ENCODE results near the gene PNMA8A.
"Not testable (repeated sequence)": the region's sequence is repeated elsewhere in the genome, so short reads cannot be mapped to it uniquely, and the experiment has no call there.

PNMA8A gene

GRCh38 chr19:46471116-46471733, at the start of gene PNMA8A:
PNMA8A (minus strand) TSS chr19:46471563; CDS start chr19:46471035, 528 bp downstream.
- DNase-seq, result no peak

- no peak for DNase-seq
Measured at GRCh38 chr19:46520616-46521015, 49.3 kb upstream of the PNMA8A start.

GRCh38 chr19:46517471-46517870, 46.1 kb upstream of the PNMA8A start:
- DNase-seq, result no peak

- no peak for DNase-seq
Measured at GRCh38 chr19:46515879-46516350, 44.6 kb upstream of the PNMA8A start.

DNA sequence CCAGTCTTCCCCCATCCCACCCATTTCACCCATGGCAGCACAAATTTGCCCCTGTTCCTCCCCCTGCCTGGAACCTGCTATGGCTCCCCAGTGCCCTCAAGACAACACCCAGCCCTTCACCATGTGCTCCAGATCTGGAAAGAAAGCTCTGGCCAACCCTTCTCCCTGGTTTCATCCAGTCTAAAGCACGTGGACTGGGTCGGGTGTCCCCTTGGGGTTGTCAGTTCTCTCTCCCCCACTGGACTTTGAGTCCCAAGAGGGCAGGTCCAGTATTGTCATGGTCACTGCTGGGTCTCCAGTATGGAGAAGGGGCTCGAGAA, 43.9 kb upstream of the PNMA8A start:
- no peak for DNase-seq

GRCh38 chr19:46514589-46515289, 43.4 kb upstream of the PNMA8A start:
- no peak for DNase-seq

- DNase-seq, result peak; percentile 89
Measured at GRCh38 chr19:46513461-46514236, 42.3 kb upstream of the PNMA8A start.

- DNase-seq, result no peak
Measured at GRCh38 chr19:46511237-46511636, 39.9 kb upstream of the PNMA8A start.

- no peak for DNase-seq
Measured at GRCh38 chr19:46508206-46508605, 36.8 kb upstream of the PNMA8A start.

DNA sequence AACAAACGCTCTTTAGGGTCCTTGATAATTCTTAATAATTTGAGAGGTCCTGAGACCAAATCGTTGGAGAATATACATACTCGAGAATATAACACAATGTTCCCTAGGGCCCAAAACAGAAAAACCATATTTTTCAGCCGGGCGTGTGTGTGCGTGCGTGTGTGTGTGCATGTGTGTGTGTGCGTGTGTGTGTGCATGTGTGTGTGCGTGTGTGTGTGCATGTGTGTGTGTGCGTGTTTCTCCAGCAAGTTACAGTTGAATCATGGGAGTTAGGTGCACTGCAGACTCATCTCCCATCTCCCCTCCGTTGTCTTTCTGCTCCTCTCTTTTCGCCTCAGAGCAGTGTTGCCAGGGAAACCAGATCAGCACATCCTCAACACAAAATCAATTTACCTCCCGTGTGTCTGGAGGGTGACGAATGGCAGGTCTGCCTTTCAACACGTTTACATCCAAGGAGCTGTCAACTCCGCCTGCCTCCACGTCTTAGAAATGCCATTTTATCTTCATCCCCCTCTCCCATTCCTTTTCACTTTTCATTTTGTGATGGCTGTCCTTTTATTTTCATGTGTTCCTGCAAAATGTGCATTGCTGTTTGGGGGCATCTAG, 32.6 kb upstream of the PNMA8A start:
- no peak for DNase-seq

GRCh38 chr19:46502891-46503290, 31.5 kb upstream of the PNMA8A start:
- no peak for DNase-seq

DNA sequence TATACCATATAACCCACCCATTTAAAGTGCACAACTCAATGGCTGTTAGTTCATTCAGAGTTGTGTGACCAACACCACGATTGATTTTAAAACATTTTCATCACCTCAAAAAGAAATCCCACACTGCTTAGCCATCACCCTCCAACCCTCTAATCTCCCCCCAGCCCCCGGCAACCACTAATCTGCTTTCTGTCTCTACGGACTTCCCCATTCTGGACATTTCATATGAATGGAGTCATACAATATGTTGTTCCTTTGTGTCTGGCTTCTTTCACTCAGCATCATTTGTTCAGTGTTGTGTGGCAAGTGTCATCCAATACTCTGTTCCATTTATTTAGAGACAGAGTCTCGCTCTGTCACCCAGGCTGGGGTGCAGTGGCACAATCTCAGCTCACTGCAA, 28.3 kb upstream of the PNMA8A start:
- DNase-seq, result no peak

DNA sequence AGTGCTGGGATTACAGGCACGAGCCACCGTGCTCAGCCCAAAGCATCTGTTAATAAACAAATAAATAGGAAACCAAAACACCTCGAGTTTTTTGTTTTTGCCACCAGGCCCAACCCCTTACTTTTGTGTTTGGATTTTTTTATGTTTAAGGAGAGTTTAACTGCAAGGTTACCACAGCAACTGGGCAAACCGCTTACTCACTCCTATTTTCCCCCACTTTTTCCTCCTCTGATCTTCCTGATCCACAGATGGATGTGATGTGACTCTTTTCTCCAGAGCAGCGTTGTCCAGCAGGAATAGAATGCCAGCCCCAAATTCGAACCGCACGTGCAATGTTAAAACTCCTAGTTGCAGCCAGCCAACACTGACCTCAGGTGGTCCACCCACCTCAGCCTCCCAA, 26.4 kb upstream of the PNMA8A start:
- DNase-seq, result no peak

DNA sequence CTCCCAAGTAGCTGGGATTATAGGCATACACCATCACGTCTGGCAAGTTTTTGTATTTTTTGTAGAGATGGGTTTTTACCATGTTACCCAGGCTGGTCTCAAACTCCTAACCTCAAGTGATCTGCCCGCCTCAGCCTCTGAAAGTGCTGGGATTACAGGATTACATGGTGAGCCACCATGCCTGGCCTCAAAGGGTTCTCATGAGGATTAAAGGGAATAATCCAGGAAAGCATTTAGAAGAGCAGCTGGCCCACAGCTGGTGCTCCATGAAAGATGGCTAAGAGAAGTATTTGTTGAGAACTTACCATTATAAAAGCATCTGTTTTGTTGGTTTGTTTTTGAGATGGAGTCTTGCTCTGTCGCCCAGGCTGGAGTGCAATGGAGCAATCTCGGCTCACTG, 25.5 kb upstream of the PNMA8A start:
- not testable (repeated sequence) for DNase-seq

GRCh38 chr19:46496304-46496703, 24.9 kb upstream of the PNMA8A start:
- no peak for DNase-seq

- DNase-seq, result peak; percentile 34
Measured at GRCh38 chr19:46495786-46496099, 24.4 kb upstream of the PNMA8A start, which contains the start of gene PNMA8B. PNMA8B (minus strand) TSS chr19:46495867; CDS start chr19:46495465, 402 bp downstream.

- no peak for DNase-seq
Measured at GRCh38 chr19:46494941-46495785, 23.8 kb upstream of the PNMA8A start.

DNA sequence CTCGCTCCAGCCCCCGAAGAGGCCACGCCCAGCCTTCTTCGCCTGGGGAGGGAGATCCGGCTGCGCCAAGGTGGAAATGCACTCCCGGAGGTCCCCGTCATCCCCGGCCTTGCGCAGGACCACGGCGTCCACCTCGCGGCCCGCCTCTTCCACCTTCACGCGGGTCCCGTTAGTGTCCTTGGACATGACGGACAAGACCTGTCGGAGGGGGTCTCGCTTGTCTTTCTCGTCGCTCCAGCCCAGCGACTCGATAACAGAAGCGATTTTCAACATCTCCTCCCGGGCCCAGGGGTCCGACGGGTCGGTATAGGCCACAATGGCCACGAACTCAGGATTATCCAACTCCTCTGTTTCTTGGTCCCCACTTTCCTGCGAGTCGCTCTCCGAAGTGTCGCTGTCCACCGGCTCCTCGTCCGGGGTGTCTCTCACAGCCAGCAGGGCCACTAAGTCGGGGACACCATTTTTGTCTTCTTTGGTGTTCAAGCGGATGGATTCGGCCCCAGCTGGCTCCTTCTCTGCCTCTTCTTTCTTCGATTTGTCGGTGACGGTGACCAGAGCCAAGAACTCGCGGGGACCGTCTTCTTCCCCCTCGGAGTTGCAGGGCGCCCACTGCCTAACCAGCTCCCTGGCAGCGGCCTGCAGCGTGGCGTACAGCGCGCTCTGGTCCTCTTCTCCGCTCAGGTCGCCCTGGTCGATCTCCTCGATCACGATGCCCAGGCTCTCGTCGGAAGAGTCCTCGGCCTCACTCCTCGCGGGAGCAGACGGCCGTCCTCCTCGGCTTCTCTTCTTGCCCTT, 23.0 kb upstream of the PNMA8A start:
- DNase-seq, result no peak

GRCh38 chr19:46493236-46494145, 22.1 kb upstream of the PNMA8A start:
- DNase-seq, result peak; percentile 36

GRCh38 chr19:46492841-46493235, 21.5 kb upstream of the PNMA8A start:
- no peak for DNase-seq
